PFSK-1 (cell line): ENCODE data around the gene GPATCH2.

Experiments used
- FOXP2 ChIP-seq: optimal IDR thresholded peaks from 2 replicates; pipeline ENCODE3; 2011; ENCODE audit warnings: borderline replicate concordance, control low read depth, inconsistent platforms; ENCODE audit not compliant: insufficient read depth; ENCODE audit errors: extremely low read length, extremely low read depth
- POLR2AphosphoS5 ChIP-seq: IDR thresholded peaks from 2 replicates; pipeline ENCODE4 v1.6.1; 2012; ENCODE audit warnings: low read depth, mild to moderate bottlenecking, control low read depth, low read length, moderate library complexity
- REST ChIP-seq, 2 experiments: IDR thresholded peaks; 2 replicates each; pipeline versions ENCODE4 v1.6.1 to v1.8.0; 2011 to 2012; ENCODE audit warnings: low read depth in 2 of 2, low read length in 2 of 2, control low read depth in 1 of 2, inconsistent platforms in 1 of 2, mild to moderate bottlenecking in 1 of 2, moderate library complexity in 1 of 2; ENCODE audit not compliant: insufficient read depth in 1 of 2
- SIN3A ChIP-seq: IDR thresholded peaks from 2 replicates; pipeline ENCODE4 v1.6.1; 2012; ENCODE audit warnings: mild to moderate bottlenecking, low read length, moderate library complexity, borderline replicate concordance; ENCODE audit not compliant: insufficient read depth
- TAF1 ChIP-seq: IDR thresholded peaks from 2 replicates; pipeline ENCODE4 v1.6.1; 2012; ENCODE audit warnings: low read length, control low read depth, borderline replicate concordance; ENCODE audit not compliant: insufficient read depth

The GPATCH2 gene

GRCh38 chr1:217506878-217507277 is 124.0 kb downstream of the GPATCH2 start:
- TF ChIP-seq POLR2AphosphoS5 = no peak
- no peak for TF ChIP-seq FOXP2
- TF ChIP-seq TAF1 = no peak
- no peak for TF ChIP-seq REST (IDR thresholded peaks at IDR 0.05; ENCODE audit: insufficient read depth in 1 of 2, low read depth in 2 of 2, low read length in 2 of 2)
- TF ChIP-seq SIN3A = no peak

GRCh38 chr1:217498209-217498608 is 132.7 kb downstream of the GPATCH2 start:
- no peak for TF ChIP-seq POLR2AphosphoS5
- no peak for TF ChIP-seq FOXP2
- no peak for TF ChIP-seq TAF1
- no peak for TF ChIP-seq REST (IDR thresholded peaks at IDR 0.05; ENCODE audit: insufficient read depth in 1 of 2, low read depth in 2 of 2, low read length in 2 of 2)

- no peak for TF ChIP-seq FOXP2
- no peak for TF ChIP-seq POLR2AphosphoS5
- TF ChIP-seq SIN3A = no peak
- no peak for TF ChIP-seq TAF1
- no peak for TF ChIP-seq REST (IDR thresholded peaks at IDR 0.05; ENCODE audit: insufficient read depth in 1 of 2, low read depth in 2 of 2, low read length in 2 of 2)
Measured at GRCh38 chr1:217495249-217495648, 135.6 kb downstream of the GPATCH2 start.

- TF ChIP-seq POLR2AphosphoS5 = no peak
- TF ChIP-seq SIN3A = no peak
- TF ChIP-seq TAF1 = no peak
- no peak for TF ChIP-seq REST (IDR thresholded peaks at IDR 0.05; ENCODE audit: insufficient read depth in 1 of 2, low read depth in 2 of 2, low read length in 2 of 2)
- no peak for TF ChIP-seq FOXP2
Measured at GRCh38 chr1:217494767-217495166, 136.1 kb downstream of the GPATCH2 start.

GRCh38 chr1:217493290-217493689 is 137.6 kb downstream of the GPATCH2 start:
- TF ChIP-seq POLR2AphosphoS5 (no peak), REST (IDR thresholded peaks at IDR 0.05; ENCODE audit: insufficient read depth in 1 of 2, low read depth in 2 of 2, low read length in 2 of 2) (no peak), FOXP2 (no peak), TAF1 (no peak), SIN3A (no peak)
